ENCODE results near the gene MEIS2.
A peak's percentile ranks its signal among the peaks of the same experiment; 100 is the strongest.

Gene MEIS2

DNA sequence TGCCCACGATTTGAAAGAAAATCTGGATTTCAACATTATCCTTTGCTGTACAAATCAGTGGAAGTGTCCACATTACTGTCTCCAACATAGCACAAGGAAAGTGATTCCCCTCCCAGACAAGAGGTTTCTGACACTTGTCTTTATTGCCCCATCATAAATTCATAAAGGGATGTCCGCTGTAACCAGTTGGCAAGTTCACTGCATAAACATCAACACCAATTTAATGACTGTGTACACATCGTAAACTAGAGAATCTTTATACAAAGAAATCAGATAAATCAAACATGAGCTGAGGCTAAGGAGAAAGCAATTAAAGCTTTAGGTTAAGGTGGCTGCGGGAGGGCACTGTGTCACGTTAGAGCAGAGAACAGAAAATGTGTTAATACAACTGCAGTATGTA is 129.8 kb downstream of the MEIS2 start (continued):
- TF ChIP-seq, protein P1, sequence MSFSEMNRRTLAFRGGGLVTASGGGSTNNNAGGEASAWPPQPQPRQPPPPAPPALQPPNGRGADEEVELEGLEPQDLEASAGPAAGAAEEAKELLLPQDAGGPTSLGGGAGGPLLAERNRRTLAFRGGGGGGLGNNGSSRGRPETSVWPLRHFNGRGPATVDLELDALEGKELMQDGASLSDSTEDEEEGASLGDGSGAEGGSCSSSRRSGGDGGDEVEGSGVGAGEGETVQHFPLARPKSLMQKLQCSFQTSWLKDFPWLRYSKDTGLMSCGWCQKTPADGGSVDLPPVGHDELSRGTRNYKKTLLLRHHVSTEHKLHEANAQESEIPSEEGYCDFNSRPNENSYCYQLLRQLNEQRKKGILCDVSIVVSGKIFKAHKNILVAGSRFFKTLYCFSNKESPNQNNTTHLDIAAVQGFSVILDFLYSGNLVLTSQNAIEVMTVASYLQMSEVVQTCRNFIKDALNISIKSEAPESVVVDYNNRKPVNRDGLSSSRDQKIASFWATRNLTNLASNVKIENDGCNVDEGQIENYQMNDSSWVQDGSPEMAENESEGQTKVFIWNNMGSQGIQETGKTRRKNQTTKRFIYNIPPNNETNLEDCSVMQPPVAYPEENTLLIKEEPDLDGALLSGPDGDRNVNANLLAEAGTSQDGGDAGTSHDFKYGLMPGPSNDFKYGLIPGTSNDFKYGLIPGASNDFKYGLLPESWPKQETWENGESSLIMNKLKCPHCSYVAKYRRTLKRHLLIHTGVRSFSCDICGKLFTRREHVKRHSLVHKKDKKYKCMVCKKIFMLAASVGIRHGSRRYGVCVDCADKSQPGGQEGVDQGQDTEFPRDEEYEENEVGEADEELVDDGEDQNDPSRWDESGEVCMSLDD (tag by site-specific recombination; IDR thresholded peaks at IDR 0.05): no peak
- no peak for TF ChIP-seq ZNF670 (tag by site-specific recombination; IDR thresholded peaks at IDR 0.05; ENCODE audit: low read depth)
- no peak for TF ChIP-seq ZNF791 (tag by site-specific recombination; IDR thresholded peaks at IDR 0.05)
- TF ChIP-seq ZNF677 (tag by site-specific recombination; IDR thresholded peaks at IDR 0.05): no peak
- TF ChIP-seq ZNF501 (tag by site-specific recombination; IDR thresholded peaks at IDR 0.05): no peak
- TF ChIP-seq MEIS1 (CRISPR knock-in tag; IDR thresholded peaks at IDR 0.05; ENCODE audit: borderline replicate concordance): no peak
- no peak for TF ChIP-seq ZNF555 (tag by site-specific recombination; conservative IDR thresholded peaks at IDR 0.05)
- no peak for TF ChIP-seq ZNF175 (tag by site-specific recombination; IDR thresholded peaks at IDR 0.05)
- TF ChIP-seq SP3 (tag by site-specific recombination; IDR thresholded peaks at IDR 0.05): no peak
- TF ChIP-seq, protein P2, sequence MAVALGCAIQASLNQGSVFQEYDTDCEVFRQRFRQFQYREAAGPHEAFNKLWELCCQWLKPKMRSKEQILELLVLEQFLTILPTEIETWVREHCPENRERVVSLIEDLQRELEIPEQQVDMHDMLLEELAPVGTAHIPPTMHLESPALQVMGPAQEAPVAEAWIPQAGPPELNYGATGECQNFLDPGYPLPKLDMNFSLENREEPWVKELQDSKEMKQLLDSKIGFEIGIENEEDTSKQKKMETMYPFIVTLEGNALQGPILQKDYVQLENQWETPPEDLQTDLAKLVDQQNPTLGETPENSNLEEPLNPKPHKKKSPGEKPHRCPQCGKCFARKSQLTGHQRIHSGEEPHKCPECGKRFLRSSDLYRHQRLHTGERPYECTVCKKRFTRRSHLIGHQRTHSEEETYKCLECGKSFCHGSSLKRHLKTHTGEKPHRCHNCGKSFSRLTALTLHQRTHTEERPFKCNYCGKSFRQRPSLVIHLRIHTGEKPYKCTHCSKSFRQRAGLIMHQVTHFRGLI (tag by site-specific recombination; IDR thresholded peaks at IDR 0.05): peak; percentile 55; the same call in 1 of the 2 replicates
- no peak for TF ChIP-seq ZNF16 (tag by site-specific recombination; IDR thresholded peaks at IDR 0.05; ENCODE audit: low read depth)
- no peak; the same call in 1 of the 2 replicates for TF ChIP-seq ZNF391 (tag by site-specific recombination; IDR thresholded peaks at IDR 0.05; ENCODE audit: borderline replicate concordance, low read depth)
- TF ChIP-seq ZNF174 (tag by site-specific recombination; IDR thresholded peaks at IDR 0.05): 0 out of 2 replicates have a peak, but pooled peaks have one; percentile 19
- TF ChIP-seq ZNF624 (tag by site-specific recombination; IDR thresholded peaks at IDR 0.05): no peak
- TF ChIP-seq ZNF623 (tag by site-specific recombination; IDR thresholded peaks at IDR 0.05): no peak
- TF ChIP-seq ZNF23 (tag by site-specific recombination; IDR thresholded peaks at IDR 0.05; ENCODE audit: borderline replicate concordance): no peak
- no peak for TF ChIP-seq REPIN1 (tag by site-specific recombination; IDR thresholded peaks at IDR 0.05; ENCODE audit: low read depth)
- no peak for TF ChIP-seq SCRT2 (tag by site-specific recombination; IDR thresholded peaks at IDR 0.05)
- peak; percentile 77; the same call in 1 of the 2 replicates for TF ChIP-seq ZNF394 (tag by site-specific recombination; IDR thresholded peaks at IDR 0.05; ENCODE audit: borderline replicate concordance)
- TF ChIP-seq ZNF514 (tag by site-specific recombination; IDR thresholded peaks at IDR 0.05): no peak
- no peak for TF ChIP-seq ZNF248 (tag by site-specific recombination; IDR thresholded peaks at IDR 0.05)
- TF ChIP-seq, protein P3, sequence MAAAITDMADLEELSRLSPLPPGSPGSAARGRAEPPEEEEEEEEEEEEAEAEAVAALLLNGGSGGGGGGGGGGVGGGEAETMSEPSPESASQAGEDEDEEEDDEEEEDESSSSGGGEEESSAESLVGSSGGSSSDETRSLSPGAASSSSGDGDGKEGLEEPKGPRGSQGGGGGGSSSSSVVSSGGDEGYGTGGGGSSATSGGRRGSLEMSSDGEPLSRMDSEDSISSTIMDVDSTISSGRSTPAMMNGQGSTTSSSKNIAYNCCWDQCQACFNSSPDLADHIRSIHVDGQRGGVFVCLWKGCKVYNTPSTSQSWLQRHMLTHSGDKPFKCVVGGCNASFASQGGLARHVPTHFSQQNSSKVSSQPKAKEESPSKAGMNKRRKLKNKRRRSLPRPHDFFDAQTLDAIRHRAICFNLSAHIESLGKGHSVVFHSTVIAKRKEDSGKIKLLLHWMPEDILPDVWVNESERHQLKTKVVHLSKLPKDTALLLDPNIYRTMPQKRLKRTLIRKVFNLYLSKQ (tag by site-specific recombination; IDR thresholded peaks at IDR 0.05; ENCODE audit: borderline replicate concordance): no peak
- TF ChIP-seq, protein P4, sequence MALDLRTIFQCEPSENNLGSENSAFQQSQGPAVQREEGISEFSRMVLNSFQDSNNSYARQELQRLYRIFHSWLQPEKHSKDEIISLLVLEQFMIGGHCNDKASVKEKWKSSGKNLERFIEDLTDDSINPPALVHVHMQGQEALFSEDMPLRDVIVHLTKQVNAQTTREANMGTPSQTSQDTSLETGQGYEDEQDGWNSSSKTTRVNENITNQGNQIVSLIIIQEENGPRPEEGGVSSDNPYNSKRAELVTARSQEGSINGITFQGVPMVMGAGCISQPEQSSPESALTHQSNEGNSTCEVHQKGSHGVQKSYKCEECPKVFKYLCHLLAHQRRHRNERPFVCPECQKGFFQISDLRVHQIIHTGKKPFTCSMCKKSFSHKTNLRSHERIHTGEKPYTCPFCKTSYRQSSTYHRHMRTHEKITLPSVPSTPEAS (tag by site-specific recombination; IDR thresholded peaks at IDR 0.05): peak; percentile 61; the same call in 1 of the 2 replicates
- TF ChIP-seq, protein P5, sequence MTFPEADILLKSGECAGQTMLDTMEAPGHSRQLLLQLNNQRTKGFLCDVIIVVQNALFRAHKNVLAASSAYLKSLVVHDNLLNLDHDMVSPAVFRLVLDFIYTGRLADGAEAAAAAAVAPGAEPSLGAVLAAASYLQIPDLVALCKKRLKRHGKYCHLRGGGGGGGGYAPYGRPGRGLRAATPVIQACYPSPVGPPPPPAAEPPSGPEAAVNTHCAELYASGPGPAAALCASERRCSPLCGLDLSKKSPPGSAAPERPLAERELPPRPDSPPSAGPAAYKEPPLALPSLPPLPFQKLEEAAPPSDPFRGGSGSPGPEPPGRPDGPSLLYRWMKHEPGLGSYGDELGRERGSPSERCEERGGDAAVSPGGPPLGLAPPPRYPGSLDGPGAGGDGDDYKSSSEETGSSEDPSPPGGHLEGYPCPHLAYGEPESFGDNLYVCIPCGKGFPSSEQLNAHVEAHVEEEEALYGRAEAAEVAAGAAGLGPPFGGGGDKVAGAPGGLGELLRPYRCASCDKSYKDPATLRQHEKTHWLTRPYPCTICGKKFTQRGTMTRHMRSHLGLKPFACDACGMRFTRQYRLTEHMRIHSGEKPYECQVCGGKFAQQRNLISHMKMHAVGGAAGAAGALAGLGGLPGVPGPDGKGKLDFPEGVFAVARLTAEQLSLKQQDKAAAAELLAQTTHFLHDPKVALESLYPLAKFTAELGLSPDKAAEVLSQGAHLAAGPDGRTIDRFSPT (tag by site-specific recombination; IDR thresholded peaks at IDR 0.05): no peak
- TF ChIP-seq, protein P6, sequence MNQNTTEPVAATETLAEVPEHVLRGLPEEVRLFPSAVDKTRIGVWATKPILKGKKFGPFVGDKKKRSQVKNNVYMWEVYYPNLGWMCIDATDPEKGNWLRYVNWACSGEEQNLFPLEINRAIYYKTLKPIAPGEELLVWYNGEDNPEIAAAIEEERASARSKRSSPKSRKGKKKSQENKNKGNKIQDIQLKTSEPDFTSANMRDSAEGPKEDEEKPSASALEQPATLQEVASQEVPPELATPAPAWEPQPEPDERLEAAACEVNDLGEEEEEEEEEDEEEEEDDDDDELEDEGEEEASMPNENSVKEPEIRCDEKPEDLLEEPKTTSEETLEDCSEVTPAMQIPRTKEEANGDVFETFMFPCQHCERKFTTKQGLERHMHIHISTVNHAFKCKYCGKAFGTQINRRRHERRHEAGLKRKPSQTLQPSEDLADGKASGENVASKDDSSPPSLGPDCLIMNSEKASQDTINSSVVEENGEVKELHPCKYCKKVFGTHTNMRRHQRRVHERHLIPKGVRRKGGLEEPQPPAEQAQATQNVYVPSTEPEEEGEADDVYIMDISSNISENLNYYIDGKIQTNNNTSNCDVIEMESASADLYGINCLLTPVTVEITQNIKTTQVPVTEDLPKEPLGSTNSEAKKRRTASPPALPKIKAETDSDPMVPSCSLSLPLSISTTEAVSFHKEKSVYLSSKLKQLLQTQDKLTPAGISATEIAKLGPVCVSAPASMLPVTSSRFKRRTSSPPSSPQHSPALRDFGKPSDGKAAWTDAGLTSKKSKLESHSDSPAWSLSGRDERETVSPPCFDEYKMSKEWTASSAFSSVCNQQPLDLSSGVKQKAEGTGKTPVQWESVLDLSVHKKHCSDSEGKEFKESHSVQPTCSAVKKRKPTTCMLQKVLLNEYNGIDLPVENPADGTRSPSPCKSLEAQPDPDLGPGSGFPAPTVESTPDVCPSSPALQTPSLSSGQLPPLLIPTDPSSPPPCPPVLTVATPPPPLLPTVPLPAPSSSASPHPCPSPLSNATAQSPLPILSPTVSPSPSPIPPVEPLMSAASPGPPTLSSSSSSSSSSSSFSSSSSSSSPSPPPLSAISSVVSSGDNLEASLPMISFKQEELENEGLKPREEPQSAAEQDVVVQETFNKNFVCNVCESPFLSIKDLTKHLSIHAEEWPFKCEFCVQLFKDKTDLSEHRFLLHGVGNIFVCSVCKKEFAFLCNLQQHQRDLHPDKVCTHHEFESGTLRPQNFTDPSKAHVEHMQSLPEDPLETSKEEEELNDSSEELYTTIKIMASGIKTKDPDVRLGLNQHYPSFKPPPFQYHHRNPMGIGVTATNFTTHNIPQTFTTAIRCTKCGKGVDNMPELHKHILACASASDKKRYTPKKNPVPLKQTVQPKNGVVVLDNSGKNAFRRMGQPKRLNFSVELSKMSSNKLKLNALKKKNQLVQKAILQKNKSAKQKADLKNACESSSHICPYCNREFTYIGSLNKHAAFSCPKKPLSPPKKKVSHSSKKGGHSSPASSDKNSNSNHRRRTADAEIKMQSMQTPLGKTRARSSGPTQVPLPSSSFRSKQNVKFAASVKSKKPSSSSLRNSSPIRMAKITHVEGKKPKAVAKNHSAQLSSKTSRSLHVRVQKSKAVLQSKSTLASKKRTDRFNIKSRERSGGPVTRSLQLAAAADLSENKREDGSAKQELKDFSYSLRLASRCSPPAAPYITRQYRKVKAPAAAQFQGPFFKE (tag by site-specific recombination; IDR thresholded peaks at IDR 0.05; ENCODE audit: borderline replicate concordance): no peak

Measured in HEK293 (cell line).